Measurements from ENCODE around the gene CLIP4.
"Not testable (repeated sequence)": the region's sequence is repeated elsewhere in the genome, so short reads cannot be mapped to it uniquely, and the experiment has no call there.

Gene CLIP4

DNA sequence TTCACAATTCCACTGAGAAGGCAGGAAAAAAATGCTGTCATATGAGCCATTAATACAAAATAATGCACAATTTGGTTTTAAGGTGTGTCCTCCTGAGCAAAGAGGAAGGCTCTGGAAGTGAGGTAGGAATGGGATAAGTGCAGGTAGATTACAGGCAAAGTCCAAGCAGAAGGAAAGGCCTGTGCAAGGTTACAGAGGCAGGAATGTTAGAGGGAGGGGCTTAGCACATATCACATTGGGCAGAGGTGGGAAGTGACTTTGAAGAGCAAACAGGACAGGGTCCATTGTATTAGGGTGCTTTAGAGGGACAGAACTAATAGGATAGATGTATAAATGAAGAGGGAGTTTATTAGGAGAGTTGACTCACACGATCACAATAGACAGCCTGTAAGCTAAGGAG is 14.7 kb upstream of the CLIP4 start:
- no peak for DNase-seq

DNA sequence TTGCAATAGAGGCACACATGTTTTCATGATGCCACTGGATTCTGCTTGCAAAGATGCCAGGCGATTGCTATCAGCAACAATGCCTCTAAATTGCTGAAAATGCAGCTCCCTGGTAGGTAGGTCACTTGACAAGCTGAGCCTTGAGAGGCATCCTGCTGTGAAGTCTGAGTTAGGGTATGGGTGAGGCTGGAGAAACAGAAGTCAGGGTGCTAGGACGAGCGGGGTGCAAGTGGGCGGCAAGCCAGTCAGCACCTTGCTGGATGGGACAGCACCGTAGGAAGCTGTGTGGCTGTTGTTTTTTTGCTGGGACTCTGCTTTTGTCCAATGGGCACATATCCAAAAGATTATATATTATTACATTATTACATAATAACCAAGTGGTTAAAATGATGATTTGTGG is 10.5 kb upstream of the CLIP4 start:
- no peak for DNase-seq

DNA sequence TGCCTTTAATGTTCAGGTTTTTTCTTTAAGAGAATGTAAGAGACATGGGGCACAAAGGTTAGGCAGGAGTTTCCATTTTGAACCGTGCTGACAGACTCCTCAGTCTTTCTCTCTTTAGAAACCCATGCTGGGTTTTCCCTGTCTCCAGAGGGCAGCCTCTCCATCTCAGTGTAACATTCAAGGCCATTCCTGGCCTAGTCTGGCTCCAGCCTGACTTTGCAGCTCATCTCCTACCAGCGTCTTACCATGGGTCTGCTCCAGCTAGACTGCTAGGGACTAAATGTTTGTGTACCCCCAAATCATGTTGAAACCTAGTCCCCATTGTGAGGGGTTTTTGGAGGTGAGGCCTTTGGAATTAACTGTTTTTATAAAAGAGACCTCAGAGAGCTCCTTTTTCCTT is 9.8 kb upstream of the CLIP4 start:
- DNase-seq = no peak

DNA sequence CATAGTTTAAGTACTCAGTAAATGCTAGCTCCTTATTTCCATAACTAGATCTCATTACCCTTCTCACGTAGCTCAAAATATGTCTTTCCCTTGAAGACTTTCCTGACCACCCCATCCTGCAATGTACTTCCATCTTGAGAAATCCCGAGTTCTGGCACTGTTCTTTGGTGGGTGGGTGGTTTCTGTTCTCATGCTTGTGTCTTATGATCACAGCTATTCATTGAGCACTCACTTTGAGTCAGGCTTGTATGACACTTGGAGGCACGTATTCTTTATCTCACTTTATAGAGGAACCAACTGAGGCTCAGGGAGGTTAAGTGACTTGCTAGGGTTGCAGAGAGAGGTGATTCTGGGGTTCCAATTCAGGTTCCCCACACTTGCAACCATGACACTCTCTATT is 9.0 kb upstream of the CLIP4 start:
- DNase-seq = no peak

DNA sequence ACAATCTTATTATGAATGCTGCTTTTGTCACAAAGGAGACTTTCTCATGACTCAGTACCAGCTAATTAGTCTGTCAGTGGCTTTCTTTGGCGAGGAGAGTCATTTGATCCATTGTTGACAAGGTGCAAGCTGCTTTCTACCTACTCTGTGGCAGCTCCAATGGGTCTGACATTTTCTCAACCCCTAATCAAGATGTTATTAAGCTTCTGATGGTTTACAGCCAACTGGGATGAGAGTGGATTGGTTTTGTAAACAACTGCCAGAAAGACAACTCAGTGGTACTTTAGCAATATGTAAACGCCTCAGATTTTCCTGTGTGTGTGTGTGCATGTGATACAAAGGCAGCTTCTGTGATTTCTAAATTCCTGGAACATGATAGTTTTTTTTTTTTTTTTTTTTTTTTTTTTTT is 8.2 kb upstream of the CLIP4 start:
- DNase-seq = no peak

DNA sequence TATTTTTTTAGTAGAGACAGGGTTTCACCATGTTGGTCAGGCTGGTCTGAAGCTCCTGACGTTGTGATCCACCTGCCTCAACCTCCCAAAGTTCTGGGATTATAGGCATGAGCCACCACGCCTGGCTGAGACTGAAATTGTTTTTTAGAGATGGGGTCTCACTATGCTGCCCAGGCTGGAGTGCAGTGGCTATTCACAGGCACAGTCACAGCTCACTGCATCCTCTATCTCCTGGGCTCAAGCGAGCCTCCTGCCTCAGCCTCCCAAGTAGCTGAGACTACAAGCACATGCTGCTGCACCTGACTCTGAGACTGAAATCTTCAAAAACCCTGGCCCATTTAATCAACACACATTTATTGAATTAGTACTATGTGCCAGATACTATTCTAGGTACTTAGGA is 7.7 kb upstream of the CLIP4 start:
- not testable (repeated sequence) for DNase-seq

DNA sequence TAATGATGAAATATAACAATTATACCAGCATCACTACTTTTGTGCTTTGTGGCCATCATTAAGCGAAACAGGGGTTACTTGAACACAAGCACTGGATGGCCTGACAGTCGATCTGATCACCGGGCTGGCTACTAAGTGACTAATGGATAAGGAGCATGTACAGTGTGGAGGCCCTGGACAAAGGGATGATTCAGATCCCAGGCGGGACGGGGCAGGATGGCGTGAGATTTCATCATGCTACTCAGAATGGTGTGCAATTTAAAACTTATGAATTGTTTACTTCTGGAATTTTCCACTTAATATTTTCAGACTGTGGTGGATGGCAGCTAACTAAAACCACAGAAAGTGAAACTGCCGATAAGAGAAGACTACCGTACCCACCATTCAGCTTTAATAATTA is 7.0 kb upstream of the CLIP4 start:
- no peak for DNase-seq

DNA sequence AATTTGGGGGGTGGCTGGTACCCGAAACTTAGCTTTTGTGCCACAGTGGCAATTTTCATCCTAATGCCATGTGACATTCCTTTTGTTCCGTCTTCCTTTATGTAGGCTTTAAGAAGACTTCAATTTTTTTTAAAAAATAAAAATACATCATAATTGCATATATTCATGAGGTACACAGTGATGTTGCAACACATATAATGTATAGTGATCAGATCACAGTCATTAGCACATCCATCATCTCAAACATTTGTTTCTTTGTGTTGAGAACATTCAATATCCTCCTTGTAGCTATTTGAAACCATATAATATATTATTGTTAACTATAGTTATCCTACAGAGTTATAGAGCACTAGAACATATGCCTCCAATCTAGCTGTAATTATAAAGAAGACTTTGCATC is 6.0 kb upstream of the CLIP4 start:
- DNase-seq = no peak

DNA sequence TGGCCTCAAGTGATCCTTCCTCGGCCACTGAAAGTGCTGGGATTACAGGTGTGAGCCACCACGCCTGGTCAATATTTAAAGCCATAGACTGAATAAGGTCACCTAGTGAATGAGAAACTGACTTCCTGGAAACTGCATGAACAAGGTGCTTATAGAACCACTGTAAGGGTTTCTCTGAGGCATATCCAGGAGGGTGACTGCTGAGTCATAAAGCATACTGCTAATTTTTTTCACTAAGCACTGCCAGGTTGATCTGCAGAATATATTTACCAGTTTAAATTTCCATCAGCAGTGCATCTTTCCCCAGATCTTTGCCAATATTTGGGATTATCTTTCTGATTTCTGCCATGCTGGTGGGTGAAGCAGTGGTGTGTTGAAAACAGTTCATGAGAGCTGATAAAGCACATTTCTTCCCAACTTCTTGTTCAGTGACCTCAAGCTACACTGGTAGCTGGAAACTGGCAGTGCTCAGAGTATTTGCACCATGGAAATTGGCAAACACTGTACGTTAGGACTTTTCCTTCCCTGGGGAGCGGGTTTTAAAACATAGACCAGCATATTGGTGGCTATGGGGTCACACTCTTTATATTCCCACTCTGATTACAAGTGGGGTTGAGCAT is 4.2 kb upstream of the CLIP4 start:
- no peak for DNase-seq

DNA sequence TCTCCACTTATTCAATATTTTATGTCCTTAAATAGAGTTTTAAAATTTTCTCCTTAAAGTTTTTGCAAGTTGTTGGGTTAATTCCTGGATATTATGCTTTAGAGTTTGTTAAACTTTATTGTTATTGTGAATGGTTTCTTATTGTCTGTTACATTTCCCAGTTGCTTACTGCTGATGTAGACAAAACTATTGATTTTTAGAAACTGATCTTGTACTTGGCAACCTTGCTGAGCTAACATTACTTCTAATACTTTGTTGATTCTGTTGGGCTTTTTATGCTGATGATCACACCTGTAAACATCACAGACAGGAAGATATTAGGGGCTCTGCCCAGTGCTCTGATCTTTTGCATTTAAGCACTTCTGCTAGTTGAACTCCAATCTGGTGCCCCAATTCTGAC is 2.8 kb upstream of the CLIP4 start:
- no peak for DNase-seq

DNA sequence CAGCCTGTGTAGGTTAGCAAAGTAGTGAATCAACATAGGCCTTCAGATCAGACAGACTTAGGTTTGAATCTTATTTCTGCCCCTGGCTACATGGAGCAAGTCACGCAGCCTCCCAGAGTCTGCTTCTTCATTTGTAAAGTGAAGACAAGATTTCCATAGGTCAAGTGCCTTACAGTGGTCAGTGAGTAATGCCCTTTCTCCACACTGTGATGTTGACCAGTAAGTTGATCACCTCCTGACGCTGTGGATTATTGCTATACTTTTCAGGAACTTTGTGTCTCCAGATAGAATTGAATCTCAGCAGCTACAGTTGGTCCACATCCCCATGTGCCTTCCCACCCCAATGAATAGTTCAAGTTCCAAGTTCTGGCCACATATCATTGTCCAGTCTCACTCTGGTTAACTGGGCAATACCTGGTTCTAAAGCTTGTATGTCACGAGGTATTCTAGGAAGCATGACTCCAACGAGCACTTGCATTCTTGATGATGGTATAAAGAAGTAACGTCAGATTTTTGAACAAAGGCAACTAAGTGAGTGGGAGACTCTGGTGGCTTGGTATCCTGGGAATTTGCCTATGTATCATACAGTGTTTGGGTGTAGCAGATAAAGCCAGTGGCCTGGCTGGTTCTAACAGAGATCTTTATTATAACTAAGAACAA is 2.1 kb upstream of the CLIP4 start:
- no peak for DNase-seq

DNA sequence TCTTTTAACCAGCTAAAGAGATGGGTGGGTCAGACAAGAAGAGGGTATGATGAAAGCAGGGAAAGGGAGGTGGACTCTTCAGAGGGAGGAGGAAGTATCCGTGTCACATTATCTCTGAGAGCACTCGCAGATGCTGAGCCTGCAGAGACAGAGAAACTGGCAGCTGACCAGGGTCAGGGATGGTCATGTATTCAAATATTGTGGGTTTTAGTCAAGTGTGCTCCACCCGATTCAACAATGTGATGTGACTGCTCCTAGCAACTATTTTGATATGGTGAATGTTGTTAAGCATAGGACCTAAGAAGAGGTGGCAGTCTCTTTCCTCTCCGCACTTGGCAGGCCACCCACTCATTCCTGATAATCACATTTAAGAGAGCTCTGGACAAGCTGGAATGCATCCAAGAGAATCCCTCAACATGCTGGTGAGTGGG is 1.3 kb upstream of the CLIP4 start:
- no peak for DNase-seq

DNA sequence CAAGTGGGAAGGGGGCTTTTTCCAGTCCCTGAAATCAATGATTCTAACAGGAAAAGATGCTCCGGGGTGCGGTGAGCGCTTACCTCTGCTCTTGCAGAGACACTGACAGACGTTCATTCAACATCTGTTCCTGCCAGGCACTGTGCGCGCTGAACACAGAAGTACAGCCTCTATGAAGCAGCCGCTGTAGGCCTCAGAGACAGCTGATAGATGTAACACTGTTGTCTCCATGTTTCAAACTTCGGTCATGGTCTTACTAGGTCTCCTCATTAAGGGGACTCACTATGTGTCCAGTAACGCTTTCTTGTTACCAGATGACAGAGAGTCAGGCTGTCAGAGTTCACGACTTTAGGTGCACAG is 649 bp upstream of the CLIP4 start:
- no peak for DNase-seq

DNA sequence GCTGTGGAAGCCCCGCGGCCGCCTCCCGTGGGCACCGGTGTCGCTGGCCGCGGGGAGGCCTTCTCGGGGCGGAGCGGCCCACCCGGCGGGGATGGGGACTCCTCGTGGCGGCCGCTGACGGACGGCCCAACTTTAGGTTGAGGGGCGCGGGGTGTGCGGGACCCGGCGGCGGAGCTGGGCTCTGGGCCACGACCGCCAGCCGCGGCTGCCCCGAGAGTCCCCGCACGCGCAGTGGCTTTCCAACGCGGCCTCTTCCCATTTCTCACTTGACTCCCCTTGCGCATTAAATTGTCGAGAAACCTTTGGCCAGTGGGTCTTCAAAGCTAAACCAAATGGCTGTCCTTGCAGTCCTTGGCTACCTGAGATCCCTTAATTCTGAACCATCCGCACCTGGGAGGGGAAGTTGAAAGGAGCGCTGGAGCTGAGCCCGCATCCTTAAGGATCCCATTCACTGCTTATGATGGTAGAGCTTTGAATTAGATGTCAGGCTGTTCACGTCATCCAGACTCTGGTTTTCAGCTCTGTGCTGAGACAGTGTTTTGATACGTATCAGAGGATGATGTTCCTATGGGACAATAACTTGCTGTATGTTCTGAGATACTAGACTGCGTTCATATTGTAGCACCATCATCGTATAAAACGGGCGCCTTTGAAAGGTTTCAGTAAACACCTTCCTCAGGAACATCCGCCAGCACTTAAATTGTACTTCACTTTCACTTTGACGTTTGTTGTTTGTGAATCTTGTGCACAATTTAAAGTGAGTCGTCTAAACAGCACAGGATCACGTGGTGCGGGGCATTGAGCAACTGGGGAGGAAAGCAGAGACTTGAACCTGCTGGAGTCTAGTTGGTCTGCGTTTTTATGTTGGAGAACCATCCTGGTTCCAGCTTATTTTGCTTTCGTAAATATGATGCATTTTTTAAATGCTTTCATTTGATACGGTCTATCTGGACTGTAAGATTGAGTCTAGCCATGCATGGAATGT is 874 bp downstream of the CLIP4 start:
- no peak for DNase-seq

DNA sequence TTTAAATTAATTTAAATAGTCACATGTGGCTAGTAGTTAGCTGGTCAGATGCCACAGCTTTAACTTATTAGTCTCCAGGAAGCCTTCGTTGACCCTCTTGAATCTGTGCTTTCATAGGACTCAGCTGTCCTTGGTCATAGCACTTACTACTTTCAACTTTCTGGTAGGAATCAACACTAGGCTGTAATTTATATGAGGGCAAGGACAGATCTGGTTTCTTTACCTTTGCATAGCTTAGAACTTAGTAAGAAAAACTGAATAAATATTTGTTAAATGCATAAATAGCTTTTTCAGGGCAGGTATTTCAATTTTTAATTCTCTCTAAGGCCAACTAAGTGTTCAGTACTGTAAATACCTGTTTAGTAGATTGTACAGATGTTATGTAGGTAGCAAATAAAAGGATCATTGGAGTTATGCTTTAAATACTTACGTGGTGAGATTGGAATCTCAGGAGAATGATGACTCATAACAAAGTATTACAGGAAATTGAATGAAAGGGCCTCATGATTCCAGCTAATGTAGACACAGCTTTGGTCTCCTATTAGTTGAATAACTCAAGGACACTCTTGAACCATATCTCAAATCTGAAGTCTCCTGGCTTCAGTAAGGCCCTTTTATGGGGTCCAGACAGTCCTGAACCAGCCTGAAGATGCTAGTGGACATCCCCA is 2.6 kb downstream of the CLIP4 start:
- no peak for DNase-seq

DNA sequence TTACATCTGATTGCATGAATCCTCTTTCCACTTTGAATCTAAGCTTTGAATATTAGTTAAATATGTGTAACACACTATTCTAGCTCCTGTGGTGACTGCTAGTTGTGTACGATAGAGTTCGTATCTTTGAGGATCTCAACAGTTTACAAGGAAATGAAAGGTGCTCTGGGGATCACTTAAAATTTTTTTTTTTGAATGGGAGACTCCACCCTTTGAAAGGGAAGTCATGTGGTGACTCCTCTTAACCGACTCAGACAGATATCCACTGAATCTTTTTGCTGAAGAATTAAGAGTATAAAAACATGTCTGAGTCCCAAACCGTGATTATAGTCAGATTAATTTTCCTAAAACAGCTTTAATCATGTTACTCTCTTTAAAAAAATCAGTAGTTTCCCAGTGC is 4.0 kb downstream of the CLIP4 start:
- no peak for DNase-seq

DNA sequence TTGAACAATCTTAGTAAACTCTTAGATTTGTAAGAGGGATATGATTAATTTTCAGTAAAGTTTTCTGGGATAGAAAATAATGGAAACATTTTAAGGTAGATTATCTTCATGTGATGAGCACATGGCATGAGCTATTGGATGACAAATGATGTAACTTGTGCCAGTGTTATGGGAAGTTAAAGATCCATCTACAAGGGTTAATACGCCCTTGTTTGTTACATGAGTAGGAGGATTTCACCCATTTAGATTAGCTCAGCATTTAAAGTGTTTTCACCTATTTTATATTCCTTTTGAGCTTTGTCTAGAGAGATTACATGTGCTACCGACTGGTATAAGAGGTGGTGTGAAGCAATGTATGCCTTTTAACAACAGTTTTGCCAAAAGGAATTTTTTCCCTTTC is 5.6 kb downstream of the CLIP4 start:
- no peak for DNase-seq

DNA sequence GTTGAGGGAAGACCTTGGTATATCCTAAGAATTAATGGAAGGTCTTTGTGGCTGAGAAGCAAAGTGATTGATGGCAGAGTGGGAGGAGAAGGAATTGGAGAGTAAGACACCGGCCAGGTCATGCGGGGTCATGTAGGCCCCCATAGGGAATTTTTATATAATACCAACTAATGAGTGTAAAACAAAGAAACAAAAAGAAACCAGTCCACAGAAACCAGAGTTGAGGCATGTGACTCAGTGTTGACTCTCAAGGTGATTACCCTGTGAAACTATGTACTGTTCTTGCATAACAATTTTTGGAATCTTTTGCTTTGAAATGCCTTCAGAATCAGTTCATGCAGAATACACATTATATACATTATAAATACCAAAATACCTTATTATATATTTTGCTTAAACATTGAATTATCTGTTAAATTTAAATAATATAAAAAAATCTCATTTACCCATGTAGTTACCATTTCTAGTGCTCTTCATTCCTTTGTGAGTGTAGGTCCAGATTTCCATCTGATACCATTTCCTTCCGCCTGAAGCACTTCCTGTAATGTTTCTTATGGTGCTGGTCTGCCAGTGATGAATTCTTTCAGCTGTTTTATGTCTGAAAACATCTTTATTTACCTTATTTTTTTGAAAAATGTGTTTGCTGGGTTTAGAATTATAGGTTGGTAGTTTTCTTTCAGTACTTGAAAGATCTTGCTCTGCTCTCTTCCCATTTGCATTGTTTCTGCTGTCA is 8.6 kb downstream of the CLIP4 start:
- no peak for DNase-seq

DNA sequence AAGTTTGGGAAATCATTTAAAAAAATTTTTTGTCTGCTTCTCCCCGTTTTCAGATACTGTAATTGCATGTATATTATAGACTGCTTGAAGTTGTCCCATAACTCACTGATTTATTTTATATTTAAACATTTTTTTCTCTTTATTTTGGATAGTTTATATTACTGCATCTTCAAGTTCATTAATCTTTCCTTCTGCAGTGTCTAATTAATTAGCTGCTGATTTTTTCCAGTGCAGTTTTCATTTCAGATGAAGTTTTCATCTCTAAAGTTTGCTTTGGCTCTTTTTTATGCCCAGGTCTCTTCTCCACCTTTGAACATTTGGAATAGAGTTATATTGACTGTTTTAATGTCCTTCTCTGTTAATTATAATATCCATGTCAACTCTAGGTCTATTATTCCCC is 9.3 kb downstream of the CLIP4 start:
- DNase-seq = no peak

DNA sequence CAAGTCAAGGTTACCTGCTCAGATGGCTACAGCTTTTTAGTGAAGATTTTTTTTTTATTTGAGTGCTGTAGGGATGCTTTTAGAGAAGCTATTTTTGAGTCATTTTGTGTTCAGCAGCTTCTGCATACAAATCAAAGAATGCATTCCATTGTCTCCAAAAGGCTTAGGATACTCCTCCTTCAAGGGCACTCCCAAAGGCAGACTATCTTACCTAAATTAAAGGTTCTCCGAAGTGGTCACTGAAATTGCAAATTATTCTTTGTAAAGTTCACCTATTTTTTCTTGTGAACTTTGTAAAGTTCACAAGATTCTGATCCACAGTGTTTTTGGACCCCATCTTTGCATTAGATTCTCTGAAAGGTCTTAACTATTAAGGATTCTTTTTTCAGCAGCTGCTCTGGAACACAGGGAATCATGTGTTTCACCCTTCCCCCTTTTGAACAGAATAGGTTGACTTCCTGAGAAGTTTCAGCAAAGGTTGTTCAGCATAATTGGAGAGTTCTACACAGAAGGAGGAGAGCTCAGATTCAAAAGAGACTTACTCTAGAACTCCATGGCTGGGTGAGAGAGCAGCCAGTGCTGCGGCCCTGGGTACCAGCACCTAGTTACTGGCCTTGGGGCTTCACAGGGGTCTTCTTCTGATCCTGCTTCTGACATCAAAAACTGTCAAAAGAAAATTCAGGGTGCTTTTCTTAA is 14.5 kb downstream of the CLIP4 start:
- DNase-seq = no peak

DNA sequence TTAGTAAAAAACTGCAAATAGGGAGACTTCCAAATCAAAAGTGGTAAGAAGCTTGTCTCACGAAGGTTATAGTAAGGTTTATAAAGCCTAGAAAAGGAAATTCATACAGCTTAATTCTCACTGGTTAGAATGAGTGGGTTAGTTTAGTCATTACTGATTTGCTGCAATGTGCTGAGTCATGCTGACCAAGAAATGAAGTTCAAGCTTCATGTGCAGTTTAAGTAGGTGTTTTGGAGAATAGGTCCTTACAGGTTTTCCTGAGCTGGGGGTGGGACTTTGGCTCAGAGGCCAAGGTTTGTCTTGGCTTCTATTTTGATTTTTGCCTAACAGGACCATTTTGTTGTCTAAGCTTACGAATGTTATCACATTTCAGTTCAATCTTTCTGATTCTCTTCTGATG is 15.1 kb downstream of the CLIP4 start:
- no peak for DNase-seq

DNA sequence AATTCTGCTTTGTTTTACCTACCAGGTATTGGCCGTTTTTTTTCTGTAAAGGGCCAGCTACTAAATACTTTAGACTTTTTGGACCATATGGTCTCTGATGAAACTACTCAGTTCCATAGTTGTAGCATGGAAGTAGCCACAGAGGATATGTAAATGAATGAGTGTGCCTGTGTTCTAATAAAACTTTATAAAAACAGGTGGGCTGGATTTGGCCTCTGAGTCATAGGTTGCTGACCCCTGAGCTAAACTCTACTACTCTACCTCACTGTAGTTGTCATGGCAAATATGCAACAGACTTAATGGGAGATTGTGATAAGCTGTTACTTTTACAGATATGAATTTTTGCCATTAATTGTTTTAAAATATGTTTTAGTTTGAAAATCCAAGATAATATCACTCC is 19.7 kb downstream of the CLIP4 start:
- no peak for DNase-seq
